Endodermal cell (in vitro differentiated cells): Measurements from ENCODE around the gene STXBP3. TPM values are rescaled to one million over a fixed set of nuclear protein-coding genes. Genes with fewer than 3 reads are reported as not detected.

ENCODE experiments used
- DNase-seq: peaks from one replicate; pipeline ENCODE4 v3.0.0-alpha.2; 2017
- H3K27ac ChIP-seq: 2 replicates; pipeline ENCODE4 v1.5.1; 2013; ENCODE audit warnings: mild to moderate bottlenecking, low read depth, low read length, moderate library complexity
- H3K27me3 ChIP-seq: 2 replicates; pipeline ENCODE4 v1.6.1; 2013; ENCODE audit warnings: mild to moderate bottlenecking, low read length, moderate library complexity; ENCODE audit not compliant: insufficient read depth, control insufficient read depth, poor library complexity, severe bottlenecking
- H3K36me3 ChIP-seq: 2 replicates; pipeline ENCODE4 v1.7.0; 2013; ENCODE audit warnings: mild to moderate bottlenecking, low read length, moderate library complexity; ENCODE audit not compliant: control insufficient read depth, insufficient read depth
- H3K4me1 ChIP-seq: one replicate; pipeline ENCODE4 v1.7.0; 2013; ENCODE audit warnings: low read length; ENCODE audit not compliant: control insufficient read depth, insufficient read depth
- H3K4me3 ChIP-seq: 2 replicates; pipeline ENCODE4 v1.5.1; 2013; ENCODE audit warnings: mild to moderate bottlenecking, low read length, moderate library complexity
- H3K9ac ChIP-seq: 2 replicates; pipeline ENCODE4 v1.6.1; 2013; ENCODE audit warnings: mild to moderate bottlenecking, low read length, moderate library complexity; ENCODE audit not compliant: poor library complexity, severe bottlenecking; ENCODE audit errors: extremely low read depth
- H3K9me3 ChIP-seq: 2 replicates; pipeline ENCODE4 v1.6.1; 2013; ENCODE audit warnings: mild to moderate bottlenecking, low read length, moderate library complexity; ENCODE audit not compliant: control insufficient read depth
- H3K27ac Mint-ChIP-seq: 2 replicates; pipeline ENCODE4 v1.8.0; 2020; ENCODE audit warnings: mixed read lengths
- H3K27me3 Mint-ChIP-seq: 2 replicates; pipeline ENCODE4 v1.8.0; 2021; ENCODE audit warnings: mild to moderate bottlenecking, mixed read lengths; ENCODE audit not compliant: insufficient read depth
- H3K36me3 Mint-ChIP-seq: 2 replicates; pipeline ENCODE4 v1.8.0; 2020; ENCODE audit warnings: low read depth, mixed read lengths
- H3K4me1 Mint-ChIP-seq: 2 replicates; pipeline ENCODE4 v1.8.0; 2020; ENCODE audit warnings: mixed read lengths
- H3K4me3 Mint-ChIP-seq: 2 replicates; pipeline ENCODE4 v1.8.0; 2020; ENCODE audit warnings: mild to moderate bottlenecking, moderate library complexity, mixed read lengths
- H3K9me3 Mint-ChIP-seq: 2 replicates; pipeline ENCODE4 v1.8.0; 2020; ENCODE audit warnings: mild to moderate bottlenecking, mixed read lengths
- CTCF ChIP-seq: fragments of 200-600 bp; sonication (generic); conservative IDR thresholded peaks from 2 replicates; pipeline ENCODE4 v1.5.0; 2021; ENCODE audit warnings: antibody characterized with exemption, mild to moderate bottlenecking
- WGBS, 2 experiments: methylation state at CpG; one replicate each; pipeline versions ENCODE4 v1.1.5 to v1.1.7; 2013; ENCODE audit warnings: missing lambda C conversion rate in 2 of 2, mixed read lengths in 1 of 2; ENCODE audit not compliant: insufficient coverage in 1 of 2, insufficient read length in 1 of 2; 5-methylcytosine and 5-hydroxymethylcytosine counted together
- total RNA-seq, 2 donors: library from RNA; stranded (reverse); fragmentation: NEBNext Ultra II Directional in 1 of 2; extraction: Animal tissue kit (Norgen Biotek cat#: 25700) in 1 of 2; gene quantifications; 2 replicates in 1 of 2; 3 replicates in 1 of 2; pipeline ENCODE4 v1.2.1, GENCODE V29; 2021

The STXBP3 gene
- total RNA-seq, 2 donors from 2014 or later, result 37.4 to 38.5 TPM

- Mint-ChIP-seq H3K4me1 (no peaks in the 10 kb centered on the region), H3K9me3 (no peaks in the 10 kb centered on the region), H3K27me3 (no peaks in the 10 kb centered on the region), H3K36me3 (peaks cover 47% of the 10 kb centered on the region), H3K4me3 (no peak overlapping the region), H3K27ac (peak overlapping the region; percentile 20)
- Histone ChIP-seq H3K27ac (no peak overlapping the region), H3K9ac (no peak overlapping the region), H3K4me3 (no peak overlapping the region), H3K4me1 (no peaks in the 10 kb centered on the region), H3K9me3 (no peaks in the 10 kb centered on the region), H3K36me3 (peaks cover 80% of the 10 kb centered on the region), H3K27me3 (no peaks in the 10 kb centered on the region)
- 98% methylated on average over 11 of the region's 11 CpGs for WGBS, 2 experiments
- TF ChIP-seq CTCF, result no peak
- no peak for DNase-seq
Measured at GRCh38 chr1:108803548-108803947, 57.1 kb downstream of the STXBP3 start.

GRCh38 chr1:108808438-108808837, 62.0 kb downstream of the STXBP3 start:
- Histone ChIP-seq H3K27ac (no peak overlapping the region), H3K4me3 (no peak overlapping the region), H3K9me3 (no peaks in the 10 kb centered on the region), H3K36me3 (peaks cover 53% of the 10 kb centered on the region), H3K27me3 (no peaks in the 10 kb centered on the region), H3K4me1 (no peaks in the 10 kb centered on the region), H3K9ac (no peak overlapping the region)
- no peak overlapping the region for H3K4me3 Mint-ChIP-seq
- no peaks in the 10 kb centered on the region for H3K27me3 Mint-ChIP-seq
- no peaks in the 10 kb centered on the region for H3K9me3 Mint-ChIP-seq
- TF ChIP-seq CTCF, result no peak
- peaks cover 27% of the 10 kb centered on the region for H3K36me3 Mint-ChIP-seq
- 100% methylated on average over 3 to 4 of the region's 4 CpGs for WGBS, 2 experiments
- no peak overlapping the region for H3K27ac Mint-ChIP-seq
- DNase-seq, result no peak
- H3K4me1 Mint-ChIP-seq, result peaks cover 5% of the 10 kb centered on the region

- Mint-ChIP-seq H3K27ac (no peak overlapping the region), H3K36me3 (peaks cover 16% of the 10 kb centered on the region), H3K4me1 (peaks cover 20% of the 10 kb centered on the region), H3K4me3 (no peak overlapping the region), H3K27me3 (no peaks in the 10 kb centered on the region), H3K9me3 (no peaks in the 10 kb centered on the region)
- no peak for DNase-seq
- Histone ChIP-seq H3K27me3 (no peaks in the 10 kb centered on the region), H3K4me1 (peaks cover 6% of the 10 kb centered on the region), H3K27ac (no peak overlapping the region), H3K4me3 (no peak overlapping the region), H3K9ac (no peak overlapping the region), H3K9me3 (no peaks in the 10 kb centered on the region), H3K36me3 (peaks cover 24% of the 10 kb centered on the region)
- no peak for TF ChIP-seq CTCF
- 98% methylated on average over 3 of the region's 3 CpGs; no CpG with 5 or more reads in 1 of the 2 experiments for WGBS, 2 experiments
Measured at GRCh38 chr1:108811611-108812010, 65.1 kb downstream of the STXBP3 start.
